GM18511 (cell line): Measurements from ENCODE around the gene RNF149.
A peak's percentile ranks its signal among the peaks of the same experiment; 100 is the strongest.
"Not testable (repeated sequence)": the region's sequence is repeated elsewhere in the genome, so short reads cannot be mapped to it uniquely, and the experiment has no call there.

Experiments used
- ATAC-seq: cut with Tn5 transposase; IDR thresholded peaks from one replicate; pipeline ENCODE4 v1.9.1; 2021; ENCODE audit warnings: mild to moderate bottlenecking, moderate library complexity; ENCODE audit not compliant: unreplicated experiment

RNF149 gene

DNA sequence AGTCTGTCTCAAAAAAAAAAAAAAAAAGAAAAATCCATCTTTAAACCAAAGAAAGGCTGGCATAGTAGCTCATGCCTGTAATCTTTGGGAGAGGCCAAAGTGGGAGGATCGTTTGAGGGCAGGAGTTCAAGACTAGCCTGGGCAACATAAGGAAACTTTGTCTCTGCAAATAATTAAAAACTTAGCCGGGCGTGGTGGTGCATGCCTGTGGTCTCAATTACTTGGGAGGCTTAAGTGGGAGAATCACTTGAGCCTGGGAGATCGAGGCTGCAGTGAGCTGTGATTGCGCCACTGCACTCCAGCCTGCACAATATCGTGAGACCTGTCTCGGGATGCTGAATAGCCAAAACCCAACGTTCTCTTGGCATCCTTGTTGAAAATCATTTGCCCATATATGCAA, 49.7 kb downstream of the RNF149 start:
- no peak for ATAC-seq

DNA sequence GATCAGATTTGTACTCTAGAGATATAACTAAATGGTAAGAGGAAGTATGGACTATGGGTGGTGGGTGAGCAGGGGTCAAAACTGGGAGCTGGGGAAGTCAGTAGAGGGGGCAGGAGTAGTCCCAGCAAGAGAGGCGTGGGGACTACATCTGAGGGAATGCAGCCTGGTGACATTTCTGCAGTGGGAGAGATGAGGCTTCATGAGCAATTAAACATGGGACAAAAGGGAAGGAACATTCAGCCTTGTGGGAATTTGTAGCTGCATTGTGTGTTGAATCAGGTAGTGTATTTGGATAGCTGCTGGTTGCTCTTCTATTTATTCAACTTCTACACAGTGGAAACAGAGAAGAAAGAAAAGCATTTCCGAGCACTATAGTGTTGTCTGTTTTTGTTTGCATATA, 52.2 kb downstream of the RNF149 start:
- ATAC-seq: no peak

DNA sequence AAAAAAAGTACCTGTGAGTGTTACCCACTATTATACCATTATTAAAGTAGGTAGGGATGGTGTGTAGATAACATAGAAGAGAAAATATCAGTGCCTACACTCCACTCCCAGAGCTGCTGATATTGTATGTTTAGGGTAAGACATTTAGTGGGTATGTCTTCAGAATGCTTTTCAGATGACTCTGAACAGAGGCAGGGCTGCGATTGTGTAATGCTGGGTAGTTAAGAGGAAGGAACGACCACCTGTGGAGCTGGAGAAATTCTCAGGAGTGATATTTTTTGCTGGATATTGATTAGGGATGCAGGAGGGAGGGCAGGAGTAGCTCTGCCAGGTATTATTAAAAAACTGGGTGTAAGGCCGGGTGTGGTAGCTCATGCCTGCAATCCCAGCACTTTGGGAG, 53.0 kb downstream of the RNF149 start:
- ATAC-seq: no peak

DNA sequence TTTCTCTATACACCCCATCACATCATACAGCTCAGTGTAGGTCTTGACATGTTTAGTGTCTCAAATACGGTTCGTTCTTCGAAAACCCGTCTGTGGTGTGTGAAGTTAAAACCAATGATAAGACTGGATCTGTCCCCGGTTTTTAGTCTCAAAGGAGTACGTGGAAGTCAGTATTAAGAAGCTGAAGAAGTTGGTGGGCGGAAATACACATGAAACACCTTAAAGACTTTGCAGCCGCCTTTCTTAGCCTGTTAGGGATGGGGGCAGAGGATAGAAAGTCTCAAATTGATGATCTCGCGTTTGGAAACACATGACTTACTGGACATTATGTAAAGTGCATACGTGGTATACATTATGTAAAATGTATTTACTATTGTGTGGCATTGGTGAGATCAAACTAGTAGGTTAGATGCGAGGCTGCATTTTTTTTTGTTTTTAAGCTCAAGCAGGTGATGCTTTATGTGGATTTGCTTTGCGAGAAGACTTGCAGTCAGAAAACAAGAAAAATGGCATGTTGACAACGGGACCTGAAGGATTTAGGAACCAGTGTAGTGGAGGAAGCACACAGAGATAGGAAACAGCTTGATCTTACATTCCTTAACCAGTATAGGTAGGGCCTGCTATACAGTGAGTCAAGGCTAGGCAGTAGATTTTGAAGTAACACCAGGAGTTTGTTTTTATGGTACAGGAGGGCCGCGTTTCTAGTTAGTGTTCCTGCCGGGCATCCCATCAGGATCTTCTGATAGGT, 54.6 kb downstream of the RNF149 start:
- ATAC-seq: no peak

DNA sequence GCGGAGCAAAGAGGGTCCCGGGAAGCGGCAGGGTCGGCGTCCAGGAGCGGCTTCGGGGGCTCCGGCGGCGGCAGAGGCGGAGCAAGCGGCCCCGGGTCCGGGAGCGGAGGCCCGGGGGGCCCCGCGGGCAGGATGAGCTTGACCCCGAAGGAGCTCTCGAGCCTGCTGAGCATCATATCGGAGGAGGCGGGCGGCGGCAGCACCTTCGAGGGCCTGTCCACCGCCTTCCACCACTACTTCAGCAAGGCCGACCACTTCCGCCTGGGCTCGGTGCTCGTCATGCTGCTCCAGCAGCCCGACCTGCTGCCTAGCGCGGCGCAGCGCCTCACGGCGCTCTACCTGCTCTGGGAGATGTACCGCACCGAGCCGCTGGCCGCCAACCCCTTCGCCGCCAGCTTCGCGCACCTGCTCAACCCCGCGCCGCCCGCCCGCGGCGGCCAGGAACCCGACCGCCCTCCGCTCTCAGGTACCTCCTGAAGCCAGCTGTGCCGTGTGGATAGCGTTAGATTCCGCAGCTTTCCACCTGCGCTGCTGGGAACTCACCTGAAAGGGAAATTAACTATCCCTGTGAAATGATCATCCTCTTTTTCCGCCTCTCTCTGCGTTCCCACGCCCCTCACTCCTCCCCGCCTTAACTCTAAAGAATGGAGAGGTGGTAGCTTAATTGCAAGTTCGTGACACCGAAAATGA, 55.3 kb downstream of the RNF149 start:
- ATAC-seq: peak; percentile 61

DNA sequence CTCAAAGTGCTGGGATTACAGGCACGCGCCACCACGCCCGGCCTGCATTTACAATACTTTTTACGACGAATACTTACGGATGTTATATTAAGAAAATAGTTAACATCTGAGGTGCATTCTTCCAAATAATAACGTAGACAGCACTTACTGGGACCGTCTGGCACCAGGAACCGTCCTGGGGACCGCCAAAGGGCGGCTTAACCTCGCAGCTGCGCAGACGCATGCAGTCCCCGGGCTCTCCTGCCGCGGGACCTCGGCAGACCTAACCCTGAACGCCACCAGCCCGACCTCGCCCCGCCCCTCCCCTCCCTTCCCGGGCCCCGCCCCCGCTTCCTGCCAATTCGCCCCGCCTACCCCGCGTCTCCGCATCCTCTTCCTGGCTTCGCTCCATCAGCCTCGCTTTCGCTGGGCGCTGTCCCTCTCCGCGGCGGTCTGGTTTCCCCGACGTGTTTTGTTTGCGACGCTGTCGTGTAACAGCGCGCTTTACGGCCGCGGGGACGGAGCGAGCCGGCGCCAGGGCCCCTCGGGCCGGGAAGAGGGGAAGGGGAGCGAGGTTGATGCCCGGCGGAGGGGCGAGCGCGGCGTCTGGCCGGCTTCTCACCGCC, 56.0 kb downstream of the RNF149 start, which contains the start of gene CNOT11:
Gene CNOT11, plus strand, starts transcription at position 479 of the 605 bp plus-strand sequence. Its CDS starts 79 bp downstream, at position 558.
- peak; percentile 92 for ATAC-seq

DNA sequence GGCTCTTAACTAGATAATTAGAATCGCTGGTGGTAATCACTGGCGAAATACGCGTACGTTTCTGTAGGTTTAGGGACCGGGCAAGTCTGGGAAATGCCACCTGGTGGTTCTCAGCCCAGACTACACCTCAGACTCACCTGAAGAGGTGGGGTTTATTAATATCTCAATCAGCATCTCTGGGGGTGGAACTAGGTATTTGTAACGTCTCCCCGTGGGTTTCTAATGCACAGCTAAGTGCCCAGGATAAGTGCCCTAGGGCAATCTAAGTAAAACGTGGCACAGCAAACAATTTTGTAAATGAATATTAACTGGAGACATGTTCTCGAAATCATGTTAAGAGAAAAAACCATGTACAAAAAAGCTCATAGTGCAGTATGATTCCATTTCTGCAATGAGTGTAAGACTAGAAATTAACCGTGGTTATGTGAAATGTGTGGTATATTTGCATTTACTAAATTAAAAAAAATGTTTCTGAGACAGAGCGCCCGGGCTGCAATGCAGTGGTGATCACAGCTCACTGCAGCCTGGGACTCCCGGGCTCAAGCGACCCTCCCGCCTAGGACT, 56.6 kb downstream of the RNF149 start:
- ATAC-seq: peak; percentile 62

DNA sequence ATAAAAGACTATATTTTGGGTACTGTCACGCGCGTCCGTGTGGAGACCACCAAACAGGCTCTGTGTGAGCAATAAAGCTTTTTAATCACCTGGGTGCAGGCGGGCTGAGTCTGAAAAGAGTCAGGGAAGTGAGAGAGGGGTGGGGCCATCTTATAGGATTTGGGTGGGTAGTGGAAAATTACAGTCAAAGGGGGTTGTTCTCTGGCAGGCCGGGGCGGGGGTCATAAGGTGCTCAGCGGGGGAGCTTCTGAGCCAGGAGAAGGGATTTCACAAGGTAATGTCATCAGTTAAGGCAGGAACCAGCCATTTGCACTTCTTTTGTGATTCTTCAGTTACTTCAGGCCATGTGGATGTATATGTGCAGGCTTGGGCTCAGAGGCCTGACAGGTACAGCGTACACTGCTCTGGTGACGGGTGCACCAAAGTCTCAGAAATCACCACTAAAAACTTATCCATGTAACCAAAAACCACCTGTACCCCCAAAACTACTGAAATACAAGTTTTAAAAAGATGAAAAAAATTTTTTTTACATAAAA, 57.2 kb downstream of the RNF149 start:
- not testable (repeated sequence) for ATAC-seq

DNA sequence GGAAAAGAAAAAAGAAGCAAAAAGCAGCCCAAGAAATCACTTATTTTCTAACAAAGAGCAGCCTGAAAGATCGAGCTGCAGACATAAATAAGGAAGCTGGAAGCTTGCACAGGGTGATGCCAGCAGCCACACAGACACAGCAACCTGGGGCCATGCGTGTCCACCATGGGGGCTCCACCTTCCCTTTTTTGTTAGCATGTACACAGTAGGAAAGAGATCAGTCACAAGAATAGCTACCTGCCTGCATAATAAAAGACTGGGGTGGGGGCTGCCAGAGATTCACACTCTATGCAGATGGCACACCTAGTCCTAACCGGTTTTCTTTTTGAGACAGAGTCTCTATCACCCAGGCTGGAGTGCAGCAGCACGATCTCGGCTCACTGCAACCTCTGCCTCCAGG, 58.7 kb downstream of the RNF149 start:
- no peak for ATAC-seq

DNA sequence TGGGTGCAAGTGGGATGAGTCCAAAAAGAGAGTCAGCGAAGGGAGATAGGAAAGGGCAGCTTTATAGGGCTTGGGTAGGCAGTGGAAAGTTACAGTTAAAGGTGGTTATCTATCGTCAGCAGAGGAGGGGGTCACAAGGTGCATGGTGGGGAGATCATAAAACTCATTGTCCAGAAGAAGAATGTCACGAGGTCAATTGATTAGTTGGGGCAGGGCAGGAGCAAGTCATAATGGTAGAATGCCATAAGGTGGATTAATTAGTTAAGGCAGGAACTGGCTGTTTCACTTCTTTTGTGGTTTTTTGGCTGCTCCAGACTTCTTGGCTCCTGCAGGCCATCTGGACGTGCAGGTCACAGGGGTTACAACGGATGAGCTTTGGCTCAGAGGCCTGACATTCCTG, 59.7 kb downstream of the RNF149 start:
- not testable (repeated sequence) for ATAC-seq

DNA sequence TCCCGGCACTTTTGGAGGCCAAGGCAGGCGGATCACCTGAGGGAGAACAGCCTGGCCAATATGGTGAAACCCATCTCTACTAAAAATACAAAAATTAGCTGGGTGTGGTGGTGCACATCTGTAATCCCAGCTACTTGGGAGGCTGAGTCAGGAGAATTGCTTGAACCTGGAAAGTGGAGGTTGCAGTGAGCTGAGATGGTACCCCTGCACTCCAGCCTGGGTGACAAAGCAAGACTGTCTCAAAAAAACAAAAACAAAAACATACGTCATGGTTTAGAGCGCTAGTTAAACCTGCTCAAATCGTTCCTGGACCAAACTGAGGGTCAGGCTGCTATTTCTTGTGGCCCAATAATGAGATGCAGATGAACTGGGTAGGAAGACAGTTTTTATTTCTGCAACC, 63.0 kb downstream of the RNF149 start:
- ATAC-seq: not testable (repeated sequence)

DNA sequence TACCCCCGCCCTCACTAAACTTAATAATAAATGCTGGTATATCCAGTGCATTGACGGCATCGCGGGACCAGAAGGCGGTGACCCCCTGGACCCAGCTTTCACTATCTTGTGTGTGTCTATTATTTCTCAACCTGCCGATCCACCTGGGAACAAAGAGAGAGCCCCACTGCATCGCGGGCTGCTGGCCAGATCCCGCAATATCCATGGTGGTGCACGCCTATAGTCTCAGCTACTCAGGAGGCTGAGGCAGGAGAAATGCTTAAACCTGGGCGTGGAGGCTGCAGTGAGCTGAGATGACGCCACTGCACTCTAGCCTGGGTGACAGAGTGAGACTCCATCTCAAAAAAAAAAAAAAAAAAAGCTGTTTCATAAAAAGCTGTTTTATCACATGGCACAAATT, 63.6 kb downstream of the RNF149 start:
- not testable (repeated sequence) for ATAC-seq

DNA sequence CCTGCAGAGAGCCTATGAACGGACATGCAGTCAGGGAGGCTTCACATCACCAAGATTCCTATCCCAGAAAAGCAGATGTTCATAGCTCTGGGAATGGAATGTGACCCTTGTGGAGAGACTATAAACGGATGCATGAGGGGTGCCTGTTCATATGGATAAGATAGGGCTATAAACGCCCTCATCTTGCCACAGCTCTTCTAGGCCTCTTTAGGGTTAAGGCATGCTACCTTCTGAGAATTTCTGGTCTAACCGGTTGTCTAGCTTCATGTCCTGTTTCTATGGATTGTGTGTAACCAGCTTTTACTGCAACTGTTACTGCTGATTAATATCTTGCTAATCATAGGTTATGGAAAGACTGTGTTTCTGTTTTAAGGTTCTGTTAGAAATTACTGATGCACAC, 64.1 kb downstream of the RNF149 start:
- ATAC-seq: not testable (repeated sequence)

DNA sequence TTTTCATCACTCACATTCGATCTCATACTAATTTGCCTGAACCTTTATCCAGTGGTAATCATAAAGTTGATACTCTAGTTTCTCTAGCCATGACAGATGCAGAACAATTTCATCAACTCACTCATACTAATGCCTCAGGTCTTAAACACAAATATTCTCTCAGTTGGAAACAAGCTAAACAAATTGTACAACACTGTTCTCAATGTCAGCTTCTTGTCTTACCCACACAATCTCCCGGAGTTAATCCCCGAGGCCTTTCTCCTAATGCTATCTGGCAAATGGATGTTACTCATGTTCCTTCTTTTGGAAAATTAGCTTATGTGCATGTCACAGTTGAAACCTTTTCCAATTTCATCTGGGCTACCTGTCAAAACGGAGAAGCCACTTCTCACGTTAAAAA, 67.3 kb downstream of the RNF149 start:
- ATAC-seq: no peak

DNA sequence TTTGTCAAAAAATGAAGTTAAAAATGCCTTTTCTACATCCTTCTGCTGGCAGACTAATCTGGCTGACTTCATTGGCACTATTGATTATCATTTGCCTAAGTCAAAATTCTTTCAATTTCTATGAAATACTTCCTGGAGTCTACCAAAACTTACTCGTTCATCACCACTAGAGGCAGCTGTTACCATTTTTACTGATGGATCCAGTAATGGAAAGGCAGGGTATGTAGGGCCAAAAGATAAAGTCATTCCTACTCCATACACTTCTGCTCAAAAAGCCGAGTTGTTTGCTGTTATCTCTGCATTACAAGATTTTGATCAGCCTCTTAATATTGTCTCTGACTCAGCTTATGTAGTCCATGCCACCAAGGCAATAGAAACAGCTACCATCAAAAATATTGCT, 67.8 kb downstream of the RNF149 start:
- ATAC-seq: not testable (repeated sequence)

DNA sequence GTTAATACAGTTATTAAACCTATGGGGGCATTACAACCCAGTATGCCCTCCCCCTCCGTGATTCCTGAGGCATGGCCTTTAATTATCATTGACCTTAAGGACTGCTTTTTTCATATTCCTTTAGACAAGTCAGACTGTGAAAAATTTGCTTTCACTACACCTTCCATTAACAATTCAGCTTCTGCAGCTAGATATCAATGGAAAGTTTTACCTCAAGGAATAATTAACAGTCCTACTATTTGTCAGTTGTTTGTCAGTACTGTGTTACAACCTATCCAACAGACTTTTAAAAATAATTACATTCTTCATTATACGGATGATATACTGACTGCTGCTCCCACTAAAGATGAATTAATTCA, 68.8 kb downstream of the RNF149 start:
- not testable (repeated sequence) for ATAC-seq

DNA sequence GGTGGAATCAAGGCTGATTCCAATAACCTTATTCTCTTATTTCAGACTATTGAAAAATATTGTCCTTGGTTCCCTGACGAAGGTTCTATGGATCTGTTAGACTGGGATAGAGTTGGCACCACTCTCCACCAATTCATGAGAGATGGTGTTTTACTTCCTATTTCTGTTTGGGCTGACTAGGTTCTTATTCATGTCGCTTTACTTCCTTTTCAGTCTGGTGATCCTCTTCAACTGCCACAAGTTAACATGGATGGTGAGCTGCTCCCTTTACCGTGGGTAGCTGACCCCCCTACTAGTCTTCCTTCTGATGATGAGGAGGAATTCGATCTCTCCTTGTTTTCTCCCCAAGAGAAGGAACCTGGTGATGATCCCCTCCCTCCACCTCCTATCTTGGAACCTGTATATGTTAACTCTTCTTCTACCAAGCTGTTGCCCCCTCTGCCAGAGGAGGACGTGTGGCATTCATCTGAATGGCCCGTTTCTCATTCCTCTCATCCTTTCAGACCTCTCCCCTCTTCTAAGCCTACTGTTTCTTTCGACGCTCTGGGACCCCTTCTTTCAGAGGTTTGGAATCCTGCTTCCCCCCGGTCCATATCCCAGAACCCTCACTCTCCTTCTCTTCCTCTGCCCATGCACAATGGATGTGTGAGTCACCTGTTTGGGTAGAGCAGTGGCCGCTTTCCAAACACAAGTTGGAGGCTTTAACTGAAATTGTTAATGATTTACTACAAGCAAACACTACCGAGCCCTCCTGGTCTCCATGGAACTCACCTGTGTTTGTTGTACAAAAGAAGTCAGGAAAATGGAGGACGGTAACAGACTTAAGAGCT, 69.4 kb downstream of the RNF149 start:
- no peak for ATAC-seq

DNA sequence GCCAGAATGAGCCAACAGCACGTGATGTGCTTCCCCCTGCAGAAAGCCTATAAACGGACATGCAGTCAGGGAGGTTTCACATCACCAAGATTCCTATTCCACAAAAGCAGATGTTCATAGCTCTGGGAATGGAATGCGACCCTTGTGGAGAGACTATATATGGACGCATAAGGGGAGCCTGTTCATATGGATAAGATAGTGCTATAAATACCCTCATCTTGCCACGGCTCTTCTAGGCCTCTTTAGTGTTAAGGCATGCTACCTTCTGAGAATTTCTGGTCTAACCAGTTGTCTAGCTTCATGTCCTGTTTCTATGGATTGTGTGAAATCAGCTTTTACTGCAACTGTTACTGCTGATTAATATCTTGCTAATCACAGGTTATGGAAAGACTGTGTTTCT, 70.6 kb downstream of the RNF149 start:
- ATAC-seq: not testable (repeated sequence)

DNA sequence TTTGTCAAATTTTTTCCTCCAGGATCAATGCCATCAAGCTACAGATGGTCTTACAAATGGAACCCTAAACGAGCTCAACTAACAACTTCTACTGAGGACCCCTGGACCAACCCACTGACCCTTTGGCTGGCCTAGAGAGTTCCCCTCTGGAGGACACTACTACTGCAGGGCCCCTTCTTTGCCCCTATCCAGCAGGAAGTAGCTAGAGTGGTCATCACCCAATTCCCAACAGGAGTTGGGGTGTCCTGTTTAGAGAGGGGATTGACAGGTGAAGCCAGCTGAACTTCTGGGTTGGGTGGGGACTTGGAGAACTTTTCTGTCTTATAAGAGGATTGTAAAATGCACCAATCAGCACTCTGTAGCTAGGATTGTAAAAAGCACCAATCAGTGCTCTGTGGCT, 72.5 kb downstream of the RNF149 start:
- ATAC-seq: not testable (repeated sequence)

DNA sequence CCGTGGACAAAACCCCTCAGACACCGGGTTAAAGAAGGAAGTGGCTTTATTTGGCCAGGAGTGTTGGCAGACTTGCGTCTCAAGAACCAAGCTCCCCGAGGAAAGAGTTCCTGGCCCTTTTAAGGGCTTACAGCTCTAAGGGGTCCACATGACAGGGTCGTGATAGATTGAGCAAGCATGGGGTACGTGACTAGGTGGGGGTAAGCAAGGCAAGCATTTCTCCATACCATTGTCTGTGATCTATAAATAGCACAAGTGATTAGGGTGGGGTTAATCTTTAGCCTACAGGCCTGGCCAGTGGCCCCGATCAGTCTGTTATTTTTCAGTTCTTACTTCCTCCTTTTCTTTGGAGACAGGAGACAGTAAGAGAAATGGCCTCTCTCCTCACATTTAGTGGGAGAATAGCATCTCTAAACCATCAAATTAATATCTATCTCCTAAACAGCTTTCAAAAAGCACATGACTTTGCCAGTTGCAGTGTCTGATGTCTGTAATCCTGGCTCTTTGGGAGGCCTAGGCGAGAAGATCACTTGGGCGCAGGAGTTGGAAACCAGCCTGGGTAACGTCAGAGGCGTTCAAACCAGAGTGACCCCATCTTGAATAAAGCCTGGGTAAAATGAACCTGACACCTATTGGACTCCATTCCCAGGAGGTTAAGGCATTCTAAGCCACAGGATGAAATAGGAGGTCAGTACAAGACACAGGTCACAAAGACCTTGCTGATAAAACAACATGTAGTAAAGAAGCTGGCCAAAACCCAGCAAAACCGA, 74.1 kb downstream of the RNF149 start:
- no peak for ATAC-seq
